Activated CD8-positive, alpha-beta memory T cell treated with anti-CD3 and anti-CD28 coated beads, Interleukin-2, amount 50 U/mL, for 4 hours (primary cell): ENCODE measurements around the gene TADA3.
"Not testable (repeated sequence)": the region's sequence is repeated elsewhere in the genome, so short reads cannot be mapped to it uniquely, and the experiment has no call there.

Experiments
- DNase-seq: peaks from one replicate; pipeline ENCODE4 v3.0.0-alpha.2; 2020

TADA3 gene

DNA sequence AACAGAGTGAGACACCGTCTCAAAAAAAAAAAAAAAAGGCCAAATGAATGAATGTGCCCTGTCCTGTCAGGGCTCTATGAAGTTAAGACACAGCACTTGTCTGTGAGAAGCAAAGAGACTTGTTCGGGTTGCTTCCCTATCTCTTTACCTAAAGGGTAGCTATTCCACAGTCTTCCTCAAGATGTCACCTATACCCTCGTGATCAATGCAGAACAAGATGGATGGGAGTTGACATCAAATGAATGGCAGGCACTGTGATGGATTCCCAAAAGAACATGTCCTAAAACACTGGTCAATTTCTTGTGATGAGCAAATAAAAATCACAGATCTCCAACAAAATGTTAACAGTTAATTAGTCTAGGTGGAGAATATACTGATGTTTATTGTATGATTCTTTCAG lies 9.5 kb downstream of the TADA3 start:
- no peak for DNase-seq

DNA sequence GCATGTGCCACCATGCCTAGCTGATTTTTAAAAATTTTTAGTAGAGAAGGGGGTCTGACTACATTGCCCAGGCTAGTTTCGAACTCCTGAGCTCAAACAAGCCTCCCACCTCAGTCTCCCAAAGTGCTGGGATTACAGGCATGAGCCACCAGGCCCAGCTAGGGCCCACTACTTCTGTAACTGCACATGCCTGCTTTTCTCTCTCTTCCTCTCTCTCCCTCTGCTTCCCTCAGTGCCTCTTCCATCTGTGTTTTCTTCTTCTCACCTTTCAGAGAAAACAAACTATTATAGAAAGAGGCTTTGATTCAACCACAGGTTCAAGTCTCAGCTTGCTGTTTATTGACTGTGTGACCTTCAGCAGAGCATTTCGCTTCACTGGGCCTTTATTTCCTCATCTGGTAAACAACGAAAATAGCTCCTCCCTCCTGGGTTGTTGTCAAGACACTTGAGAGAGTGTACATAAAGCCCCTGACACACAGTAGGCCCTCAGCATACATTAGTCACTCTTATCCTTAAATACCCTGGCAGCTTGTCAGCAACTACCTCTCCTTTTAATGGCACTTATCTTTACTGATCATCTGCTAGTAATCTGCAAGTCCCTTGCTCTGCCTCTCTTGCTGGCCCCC lies 10.2 kb downstream of the TADA3 start:
- DNase-seq = no peak

DNA sequence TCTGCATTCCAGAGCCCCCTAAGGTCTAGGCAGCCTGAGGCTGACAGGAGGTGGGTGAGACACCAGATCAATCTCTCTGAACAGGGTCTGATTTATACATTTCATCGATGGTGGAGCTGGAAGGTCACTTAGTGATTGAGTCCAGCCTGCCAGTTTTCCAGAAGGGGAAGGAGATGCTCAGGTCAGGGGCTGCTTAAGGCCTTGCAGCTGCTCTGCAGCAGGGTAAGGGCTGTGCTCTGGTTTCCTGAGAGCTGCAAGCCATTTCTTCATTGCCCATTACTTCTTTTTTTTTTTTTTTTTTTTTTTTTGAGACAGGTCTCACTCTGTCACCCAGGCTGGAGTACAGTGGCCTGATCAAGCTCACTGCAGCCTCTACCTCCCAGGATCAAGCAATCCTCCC lies 10.7 kb downstream of the TADA3 start:
- DNase-seq = no peak

DNA sequence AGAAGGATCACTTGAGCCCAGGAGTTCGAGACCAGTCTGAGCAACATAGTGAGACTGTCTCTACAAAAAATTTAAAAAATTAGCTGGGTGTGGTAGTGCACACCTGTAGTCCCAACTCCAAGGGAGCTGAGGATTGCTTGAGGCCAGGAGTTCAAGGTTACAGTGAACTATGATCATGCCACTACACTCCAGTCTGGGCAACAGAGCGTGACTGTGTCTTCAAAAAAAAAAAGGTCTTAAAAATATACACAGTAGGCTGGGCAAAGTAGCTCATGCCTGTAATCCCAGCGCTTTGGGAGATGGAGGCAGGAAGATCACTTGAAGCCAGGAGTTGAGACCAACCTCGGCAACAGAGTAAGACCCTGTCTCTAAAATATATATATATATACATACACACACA lies 11.4 kb downstream of the TADA3 start:
- DNase-seq = no peak

DNA sequence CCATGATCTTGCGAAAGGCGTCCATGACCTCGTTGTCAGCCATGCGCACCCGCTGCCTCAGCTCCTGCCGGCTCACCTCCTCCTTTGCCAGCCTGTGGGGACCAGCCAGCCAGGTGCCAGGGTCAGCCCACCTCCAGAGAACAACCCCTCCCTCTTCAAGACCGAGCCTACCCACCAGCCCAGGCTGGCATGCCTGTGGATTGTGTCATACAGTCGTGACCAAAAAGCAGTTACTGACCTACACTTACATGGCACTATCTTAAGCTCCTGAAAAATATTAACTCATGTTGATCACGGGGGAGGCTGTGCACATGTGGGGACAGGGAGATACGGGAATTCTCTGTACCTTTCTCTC lies 11.8 kb downstream of the TADA3 start:
- no peak for DNase-seq

DNA sequence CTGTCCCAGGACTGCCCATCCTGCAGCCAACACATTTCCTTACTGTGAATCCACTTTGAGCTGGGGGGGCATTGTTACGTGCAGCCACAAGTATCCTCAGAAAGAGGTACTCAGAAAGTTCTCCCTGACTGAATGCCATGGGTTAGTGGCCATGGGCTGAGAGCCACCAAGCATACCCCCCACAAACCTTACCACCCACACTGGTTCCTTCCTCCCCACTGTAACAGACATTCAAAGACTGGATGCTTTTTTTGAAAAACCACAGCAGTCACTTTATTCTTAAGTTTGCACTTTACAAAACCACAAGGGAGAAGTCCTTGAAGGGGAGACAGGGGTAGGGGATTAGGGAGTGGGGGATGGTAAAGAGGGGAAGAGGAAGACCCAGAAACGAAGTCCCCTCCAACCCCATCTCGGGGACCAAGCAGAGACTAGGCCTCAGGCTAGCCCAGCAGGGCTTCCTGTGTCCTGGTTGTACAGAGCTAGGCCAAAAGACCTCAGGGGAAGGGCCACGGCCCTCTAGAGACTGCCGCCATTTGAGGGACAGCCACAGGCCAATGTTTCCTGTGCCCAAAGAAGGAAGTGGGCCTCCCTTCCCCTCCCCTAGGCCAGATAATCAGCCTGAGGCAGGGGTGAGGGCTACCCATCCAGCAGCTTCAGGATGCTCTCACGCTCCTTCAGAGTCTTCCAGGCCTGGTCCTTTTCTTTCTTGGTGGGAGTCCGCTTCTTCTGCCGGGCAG lies 12.4 kb downstream of the TADA3 start:
- peak; percentile 29 for DNase-seq

DNA sequence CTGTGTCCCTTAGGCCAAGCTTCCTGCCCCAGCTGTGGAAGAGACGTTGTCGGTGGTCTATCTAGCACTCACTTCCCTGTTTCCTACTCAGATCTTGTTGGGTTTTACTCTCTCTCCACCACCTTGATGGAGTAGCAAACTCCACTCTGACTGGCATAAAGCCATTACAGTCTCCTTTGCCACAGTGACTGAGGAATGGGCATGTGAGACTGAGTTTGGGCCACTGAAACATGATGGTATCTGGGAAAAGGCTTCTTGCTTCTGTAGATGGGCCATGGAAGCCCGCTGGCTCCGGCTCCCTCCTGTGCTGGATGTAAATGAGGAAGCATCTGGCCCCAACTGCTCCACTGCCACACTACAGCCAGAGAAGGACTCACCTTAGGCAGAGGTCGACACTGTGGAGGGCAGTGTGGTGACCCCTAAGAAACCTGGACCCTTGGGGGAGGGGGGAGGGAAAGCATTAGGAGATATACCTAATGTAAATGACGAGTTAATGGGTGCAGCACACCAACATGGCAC lies 13.1 kb downstream of the TADA3 start:
- DNase-seq = no peak

DNA sequence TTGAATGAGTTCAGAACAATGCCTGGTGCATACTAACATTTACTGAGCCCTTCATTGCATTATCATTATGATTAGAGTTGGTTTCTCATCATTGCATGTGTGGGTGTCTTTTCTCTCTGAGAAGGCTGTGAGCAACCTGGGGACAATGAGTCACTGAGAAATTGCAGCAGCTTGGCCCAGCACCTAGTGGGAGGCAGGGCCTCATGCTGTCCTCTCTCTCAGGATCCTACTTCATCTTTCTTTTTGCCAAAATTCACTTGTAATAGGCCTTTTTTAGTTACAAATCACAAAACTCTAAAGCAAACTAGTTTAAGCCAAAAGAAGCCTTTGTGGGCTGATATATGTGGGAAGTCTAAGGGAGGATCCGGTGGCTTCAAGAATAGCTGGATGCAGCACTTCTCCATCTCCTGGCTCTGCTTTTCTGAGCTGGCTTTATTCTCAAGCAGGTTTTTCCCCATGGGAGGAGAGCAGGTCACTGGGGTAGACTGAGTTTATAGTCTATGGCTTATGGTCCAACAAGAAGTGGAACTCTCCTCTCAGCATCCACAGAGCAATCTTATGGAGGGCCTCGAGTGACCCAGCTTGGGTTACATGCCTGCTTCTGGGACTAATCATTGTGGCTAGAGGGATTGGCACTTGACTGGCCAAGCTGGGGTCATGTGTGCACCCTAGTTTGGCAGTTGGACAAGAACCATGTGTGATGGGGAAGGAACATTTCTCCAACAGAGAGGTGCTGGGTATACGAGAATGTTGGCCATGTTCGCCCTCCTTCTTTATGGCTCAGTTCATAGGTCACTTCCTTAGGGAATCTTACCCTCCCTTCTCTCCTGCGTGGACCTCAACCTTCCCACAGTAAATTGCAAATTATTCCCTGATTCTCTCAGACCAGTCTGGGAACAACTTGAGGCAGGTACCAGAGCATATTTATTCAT lies 13.9 kb downstream of the TADA3 start:
- peak; percentile 38 for DNase-seq

DNA sequence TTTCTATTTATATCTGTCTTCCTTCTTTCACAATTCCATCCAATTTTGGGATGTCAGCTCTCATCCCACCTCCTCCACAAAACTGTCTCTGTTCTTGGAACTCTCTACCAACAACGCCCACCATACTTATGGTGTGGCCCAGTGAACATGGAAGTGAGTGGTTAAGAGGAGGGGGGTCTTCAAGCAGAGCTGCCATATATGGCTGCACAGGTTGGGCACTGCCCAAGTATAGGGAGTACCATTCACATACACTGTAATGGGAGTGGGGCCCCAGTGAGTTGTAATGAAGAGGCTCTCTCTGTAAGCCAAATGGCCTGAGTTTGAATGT lies 14.6 kb downstream of the TADA3 start:
- no peak for DNase-seq

DNA sequence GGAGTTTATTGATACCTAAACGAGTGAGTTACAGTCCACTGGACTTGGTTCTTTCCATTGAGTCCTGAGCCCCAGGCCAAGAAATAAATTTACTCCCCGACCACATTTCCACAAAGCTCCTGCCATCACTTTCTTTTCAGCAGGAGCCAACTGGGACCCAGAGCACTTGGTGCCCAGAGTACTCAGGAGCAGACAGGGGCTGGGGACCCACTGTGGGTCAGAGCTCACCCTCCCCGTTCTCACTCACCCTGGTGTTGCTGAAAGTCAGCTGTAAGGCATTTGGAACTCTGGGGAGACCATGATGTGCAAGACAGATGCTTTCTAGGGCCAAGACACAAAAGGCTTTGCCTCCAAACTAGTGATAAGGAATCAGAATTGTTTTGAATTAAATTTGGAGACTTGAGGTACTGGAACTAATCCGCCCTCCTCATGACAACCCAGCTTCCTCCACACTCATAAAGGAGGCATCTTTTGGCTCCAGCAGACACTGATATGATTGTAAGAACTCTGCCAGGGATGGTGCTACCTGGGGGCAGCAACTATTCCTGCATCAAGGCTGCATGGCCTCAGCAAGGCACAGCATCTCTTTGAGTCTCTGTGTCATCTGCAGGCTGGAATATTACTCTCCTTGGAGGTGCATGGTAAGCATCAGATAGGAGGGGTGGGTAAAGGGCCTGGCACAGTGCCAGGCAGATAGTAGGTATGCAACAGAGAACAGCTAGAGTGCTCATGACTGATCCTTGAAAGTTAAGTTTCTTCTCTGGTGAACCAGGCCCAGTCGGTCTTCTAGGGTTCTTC lies 15.2 kb downstream of the TADA3 start:
- no peak for DNase-seq

DNA sequence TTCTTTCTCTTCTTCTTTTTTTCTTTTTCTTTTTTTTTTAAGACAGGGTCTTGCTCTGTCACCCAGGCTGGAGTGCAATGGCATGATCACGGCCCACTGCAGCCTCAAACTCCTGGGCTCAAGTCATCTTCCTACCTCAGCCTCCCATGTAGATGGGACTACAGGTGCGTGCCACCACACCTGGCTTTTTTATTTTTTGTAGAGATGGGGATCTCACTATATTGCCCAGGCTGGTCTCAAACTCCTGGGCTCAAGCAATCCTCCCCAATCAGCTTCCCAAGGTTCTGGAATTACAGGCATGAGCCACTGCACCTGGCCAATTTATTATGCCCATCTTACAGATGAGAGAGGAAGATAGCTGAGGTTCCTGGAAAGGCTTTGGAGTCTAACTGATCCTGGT lies 21.3 kb downstream of the TADA3 start:
- DNase-seq = not testable (repeated sequence)

DNA sequence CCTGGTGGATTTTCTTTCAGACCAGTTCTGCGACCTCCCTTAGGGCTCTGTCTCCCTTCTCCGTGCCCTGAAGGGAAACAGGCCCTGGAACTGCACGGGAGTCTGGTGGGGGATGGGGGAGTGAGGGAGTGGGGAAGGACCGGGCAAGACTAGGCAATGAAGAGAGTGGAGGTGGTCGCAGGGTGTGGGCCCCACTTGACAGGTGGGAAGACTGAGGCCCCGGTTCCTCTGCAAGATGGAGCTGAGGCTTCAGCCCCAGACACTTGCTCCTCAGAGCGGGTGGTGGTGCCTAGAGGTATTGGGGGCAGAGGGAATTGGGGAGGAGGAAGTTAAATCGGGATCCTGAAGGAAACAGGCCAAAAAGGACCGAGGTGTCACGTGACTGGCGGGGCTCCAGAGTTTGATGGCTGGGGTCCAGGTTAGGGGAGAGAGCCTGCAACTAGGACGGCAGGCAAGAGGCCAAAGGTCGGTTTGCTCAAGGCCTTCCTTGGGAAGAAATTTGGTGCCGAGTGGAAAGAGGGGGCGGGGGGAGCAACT lies 21.9 kb downstream of the TADA3 start:
- no peak for DNase-seq

DNA sequence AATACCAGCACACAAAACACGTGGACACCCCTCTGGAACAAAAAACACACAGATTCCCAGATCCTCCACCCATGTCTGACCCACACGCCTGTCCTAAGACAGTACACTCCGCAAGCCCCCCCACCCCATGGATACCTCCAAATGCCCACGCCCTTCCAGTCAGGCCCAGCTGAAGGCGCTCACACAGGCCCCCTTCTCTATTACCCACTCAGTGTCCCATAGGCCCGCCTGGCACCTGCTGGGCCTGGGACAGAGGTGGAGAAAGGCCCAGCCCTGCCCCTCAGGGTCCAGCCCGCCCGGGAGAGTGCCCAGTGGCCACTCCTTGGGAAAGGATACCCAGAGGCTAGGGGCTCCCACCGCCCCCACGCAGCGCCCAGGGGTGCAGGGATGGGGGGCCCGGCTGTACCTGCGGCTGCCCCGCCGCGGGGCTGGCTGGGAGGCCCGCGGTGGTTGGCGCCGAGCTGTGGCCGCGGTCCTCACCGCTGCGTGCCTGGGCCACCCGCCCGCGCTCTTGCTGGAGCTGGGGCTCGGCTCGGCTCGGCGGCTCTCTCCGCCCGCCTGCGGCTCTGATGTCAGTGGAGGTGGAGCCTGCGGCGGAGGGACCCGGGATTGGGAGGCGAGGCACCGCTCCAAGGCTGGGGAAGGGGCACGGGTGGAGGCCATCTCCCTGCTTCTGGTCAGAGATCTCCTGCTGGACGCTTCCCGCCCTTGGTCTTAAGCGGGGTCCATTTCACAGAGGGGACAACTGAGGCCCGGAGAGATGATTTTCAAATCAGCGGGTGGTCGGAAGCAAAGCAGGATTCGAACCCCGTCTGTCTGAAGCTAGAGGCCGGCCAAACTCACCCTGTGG lies 22.6 kb downstream of the TADA3 start, which contains the start of gene CAMK1:
TSS of gene CAMK1 (minus strand) at position 522 of the 850 bp plus-strand sequence. CDS start 2,198 bp downstream, outside the sequence.
- DNase-seq = peak; percentile 57

DNA sequence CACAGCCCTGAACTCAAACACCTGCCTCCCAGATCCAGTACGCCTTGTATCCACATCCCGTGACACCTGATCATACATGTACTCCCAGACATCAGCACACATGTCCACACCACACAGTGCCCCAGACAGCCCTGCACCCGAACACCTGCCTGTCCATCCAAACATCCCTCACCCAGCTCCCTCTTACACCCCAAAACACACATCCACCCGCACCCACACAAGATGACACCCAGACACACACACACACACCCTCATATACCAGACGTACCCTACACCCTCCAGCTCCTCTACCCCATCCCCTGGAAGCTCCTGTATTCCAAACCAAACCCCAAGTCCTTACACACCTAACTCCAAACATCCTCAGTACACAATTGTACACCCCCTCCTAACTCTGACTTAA lies 23.3 kb downstream of the TADA3 start:
- DNase-seq = no peak

DNA sequence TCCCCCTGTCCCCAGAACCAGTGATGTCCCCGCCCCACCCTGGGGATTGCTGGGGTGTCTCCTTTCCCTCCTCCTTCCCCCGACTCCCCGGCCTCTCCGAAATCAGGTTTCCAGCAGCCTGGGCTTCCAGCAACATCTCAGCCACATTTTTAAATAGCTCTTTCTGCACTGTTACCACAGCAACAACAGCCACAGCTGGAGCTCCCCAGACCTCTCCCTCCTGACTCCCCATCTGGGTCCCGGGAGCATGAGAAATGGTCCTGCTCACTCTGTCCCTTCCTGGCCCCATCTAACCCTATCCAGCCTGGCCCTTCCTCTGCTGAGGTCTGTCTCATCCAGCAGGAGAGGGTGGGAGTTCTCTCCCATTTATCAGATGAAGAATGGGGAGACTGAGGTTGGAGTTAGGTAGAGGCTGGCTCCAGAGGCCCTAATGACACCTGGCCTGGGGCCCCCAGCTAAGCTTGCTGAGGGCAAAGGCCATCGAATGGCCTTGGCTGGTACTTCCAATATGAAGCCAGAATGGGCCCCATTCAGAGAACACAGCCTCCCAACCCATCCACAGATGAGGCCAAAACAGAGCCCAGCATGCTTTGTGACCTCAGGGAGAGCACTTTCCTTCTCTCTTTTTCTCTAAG lies 24.0 kb downstream of the TADA3 start:
- no peak for DNase-seq

DNA sequence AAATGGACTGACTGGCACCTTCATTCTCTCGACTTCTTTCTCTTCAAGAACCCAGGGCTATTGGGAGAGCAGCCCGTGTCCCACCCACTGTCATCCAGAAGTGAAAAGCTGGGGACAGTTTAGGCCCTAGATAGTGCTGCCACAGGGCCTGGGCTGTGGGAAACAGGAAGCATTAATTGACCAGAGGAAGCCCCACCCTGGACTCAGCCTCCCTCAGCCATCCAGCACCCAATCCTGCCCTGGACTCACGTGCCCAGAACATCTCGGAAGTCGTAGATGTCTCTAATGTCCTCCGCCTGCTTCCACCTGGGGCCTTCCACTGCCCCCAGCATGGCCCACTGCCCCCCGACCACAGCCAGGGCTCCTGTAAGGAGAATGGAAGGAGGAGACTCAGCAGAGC lies 24.9 kb downstream of the TADA3 start:
- no peak for DNase-seq

DNA sequence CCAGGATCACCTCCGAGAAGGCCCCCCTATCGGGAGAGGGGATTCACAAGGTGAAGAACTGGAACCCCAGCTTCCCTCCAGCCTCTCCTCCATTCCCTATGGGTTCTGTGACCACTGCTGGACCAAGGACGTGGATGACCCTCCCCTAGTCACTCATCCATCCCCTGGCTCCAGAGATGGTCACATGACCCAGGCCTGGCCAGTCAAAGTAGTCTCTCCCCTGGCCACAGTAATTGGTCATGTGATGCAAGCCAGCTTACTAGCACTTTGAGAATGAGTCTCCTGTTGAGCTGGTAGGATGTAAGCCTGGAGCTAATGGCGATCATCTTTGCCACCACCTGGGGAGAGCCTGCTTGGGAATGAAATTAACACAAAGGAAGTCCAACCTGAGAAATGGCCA lies 26.4 kb downstream of the TADA3 start:
- no peak for DNase-seq

DNA sequence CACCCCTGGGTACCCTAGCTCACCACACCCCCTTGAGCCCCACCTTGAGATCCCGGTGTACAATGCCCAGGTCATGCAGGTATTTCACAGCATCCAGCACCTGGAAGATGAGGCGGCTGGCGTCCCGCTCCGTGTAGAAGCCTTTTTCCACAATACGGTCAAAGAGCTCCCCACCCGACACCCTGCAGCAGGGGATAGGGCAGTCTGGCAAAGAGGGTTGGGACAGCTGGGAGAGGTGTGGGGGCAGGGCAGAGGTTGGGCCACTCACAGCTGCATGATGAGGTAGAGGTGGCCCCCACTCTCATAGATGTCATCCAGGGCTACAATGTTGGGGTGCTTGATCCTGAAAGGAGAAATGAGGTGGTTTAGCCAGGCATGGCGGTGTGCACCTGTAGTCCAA lies 29.4 kb downstream of the TADA3 start:
- no peak for DNase-seq

DNA sequence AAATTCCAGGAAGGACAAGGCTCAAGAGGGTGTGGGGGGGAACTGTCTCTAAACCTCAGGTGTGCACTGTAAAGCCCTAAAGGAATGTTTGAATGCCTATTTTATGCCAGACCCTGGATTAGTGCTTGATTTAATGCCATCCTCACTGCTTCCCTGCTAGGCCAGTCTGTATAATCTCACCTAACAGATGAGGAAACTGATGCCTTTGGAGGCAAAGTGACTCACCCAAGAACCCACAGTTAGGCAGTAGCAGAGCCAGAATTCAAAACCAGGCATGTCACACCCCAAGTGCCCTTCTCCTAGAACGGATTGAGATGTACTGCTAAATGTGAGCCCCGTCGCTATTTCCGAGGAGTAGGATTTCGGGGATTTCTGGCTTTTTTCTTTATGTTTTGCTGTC lies 30.4 kb downstream of the TADA3 start:
- no peak for DNase-seq

DNA sequence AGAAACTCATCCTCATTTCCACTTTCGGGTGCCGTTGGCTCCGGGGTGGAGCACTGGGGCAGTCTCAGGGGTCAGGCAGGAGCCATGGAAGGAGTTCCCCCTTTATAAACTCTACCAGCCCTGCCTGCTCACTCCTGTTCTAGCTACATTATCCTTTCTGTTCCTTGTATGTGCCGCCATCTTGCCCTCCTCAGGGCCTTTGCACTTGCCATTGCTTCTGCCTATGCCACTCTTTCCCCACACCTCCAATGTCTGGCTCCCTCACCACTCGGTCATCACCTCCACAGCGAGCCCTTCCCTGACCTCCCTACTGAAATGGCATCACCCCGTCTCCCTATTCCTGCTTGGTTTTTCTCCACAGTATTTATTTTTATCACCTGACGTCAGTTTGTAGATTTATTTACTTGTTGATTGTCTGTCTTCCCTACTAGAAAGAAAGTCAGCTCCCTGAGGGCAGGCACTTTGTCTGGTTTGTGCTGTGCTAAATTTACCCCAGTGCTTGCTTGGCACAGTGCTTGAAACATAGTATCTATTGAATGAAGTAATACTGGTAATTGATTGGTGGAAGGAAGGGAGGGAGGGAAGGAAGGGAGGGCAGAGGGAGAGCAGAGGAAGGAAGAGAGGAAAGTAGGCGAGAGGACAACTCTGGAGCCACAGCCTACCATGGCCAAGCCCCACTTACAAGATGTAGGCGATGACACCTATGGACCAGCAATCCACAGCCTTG lies 31.3 kb downstream of the TADA3 start:
- no peak for DNase-seq
